Trophoblast cell (in vitro differentiated cells and primary cell): ENCODE measurements around the gene FHIT.

Experiments used
- DNase-seq, 2 donors: peaks; one replicate each; pipeline ENCODE4 v3.0.0-alpha.2; 2016
- H2AFZ ChIP-seq: 2 replicates; pipeline ENCODE4 v1.6.1; 2013; ENCODE audit warnings: low read length, moderate library complexity, mild to moderate bottlenecking; ENCODE audit not compliant: insufficient read depth, poor library complexity
- H2AK5ac ChIP-seq: 2 replicates; pipeline ENCODE4 v1.6.1; 2013; ENCODE audit warnings: mild to moderate bottlenecking, low read length
- H2BK120ac ChIP-seq: 2 replicates; pipeline ENCODE4 v1.6.1; 2013; ENCODE audit warnings: low read length, mild to moderate bottlenecking, moderate library complexity; ENCODE audit not compliant: insufficient read depth, poor library complexity
- H2BK12ac ChIP-seq: 2 replicates; pipeline ENCODE4 v1.6.1; 2013; ENCODE audit warnings: mild to moderate bottlenecking, low read length, moderate library complexity
- H2BK5ac ChIP-seq: 2 replicates; pipeline ENCODE4 v1.6.1; 2013; ENCODE audit warnings: low read length, low read depth, moderate library complexity, mild to moderate bottlenecking; ENCODE audit not compliant: poor library complexity
- H3K14ac ChIP-seq: 2 replicates; pipeline ENCODE4 v1.6.1; 2013; ENCODE audit warnings: mild to moderate bottlenecking, low read length
- H3K18ac ChIP-seq: 2 replicates; pipeline ENCODE4 v1.6.1; 2013; ENCODE audit warnings: mild to moderate bottlenecking, low read length
- H3K23ac ChIP-seq: 2 replicates; pipeline ENCODE4 v1.6.1; 2013; ENCODE audit warnings: low read length
- H3K27ac ChIP-seq: 2 replicates; pipeline ENCODE4 v1.5.1; 2013; ENCODE audit warnings: low read depth, mild to moderate bottlenecking, inconsistent platforms, low read length, moderate library complexity
- H3K27me3 ChIP-seq: 2 replicates; pipeline ENCODE4 v1.6.1; 2013; ENCODE audit warnings: inconsistent platforms, mild to moderate bottlenecking, low read length, moderate library complexity; ENCODE audit not compliant: insufficient read depth
- H3K36me3 ChIP-seq, 2 experiments: 1 replicate in 1 of 2; 2 replicates in 1 of 2; pipeline ENCODE4 v1.6.1; 2013; ENCODE audit warnings: low read length in 2 of 2, mild to moderate bottlenecking in 2 of 2, moderate library complexity in 1 of 2; ENCODE audit not compliant: insufficient read depth in 2 of 2, control insufficient read depth in 1 of 2
- H3K4ac ChIP-seq: 2 replicates; pipeline ENCODE4 v1.6.1; 2013; ENCODE audit warnings: low read depth, mild to moderate bottlenecking, low read length, moderate library complexity
- H3K4me1 ChIP-seq, 2 experiments: 1 replicate in 1 of 2; 2 replicates in 1 of 2; pipeline ENCODE4 v1.6.1; 2013; ENCODE audit warnings: low read length in 2 of 2, mild to moderate bottlenecking in 2 of 2, moderate library complexity in 1 of 2; ENCODE audit not compliant: insufficient read depth in 2 of 2, control insufficient read depth in 1 of 2
- H3K4me2 ChIP-seq: 2 replicates; pipeline ENCODE4 v1.6.1; 2013; ENCODE audit warnings: inconsistent platforms, mild to moderate bottlenecking, low read length, moderate library complexity
- H3K4me3 ChIP-seq: 2 replicates; pipeline ENCODE4 v1.5.1; 2013; ENCODE audit warnings: mild to moderate bottlenecking, low read depth, low read length, inconsistent platforms
- H3K79me1 ChIP-seq: one replicate; pipeline ENCODE4 v1.6.1; 2013; ENCODE audit warnings: low read length
- H3K79me2 ChIP-seq: 2 replicates; pipeline ENCODE4 v1.6.1; 2013; ENCODE audit warnings: low read length, mild to moderate bottlenecking; ENCODE audit not compliant: control insufficient read depth, insufficient read depth, poor library complexity
- H3K9ac ChIP-seq: 2 replicates; pipeline ENCODE4 v1.6.1; 2013; ENCODE audit warnings: mild to moderate bottlenecking, low read length
- H3K9me3 ChIP-seq: 2 replicates; pipeline ENCODE4 v1.6.1; 2013; ENCODE audit warnings: low read depth, mild to moderate bottlenecking, control low read depth, inconsistent platforms, low read length; ENCODE audit not compliant: insufficient read depth
- H4K12ac ChIP-seq: 2 replicates; pipeline ENCODE4 v1.6.1; 2013; ENCODE audit warnings: low read depth, mild to moderate bottlenecking, low read length, moderate library complexity
- H4K8ac ChIP-seq: 2 replicates; pipeline ENCODE4 v1.6.1; 2013; ENCODE audit warnings: low read depth, mild to moderate bottlenecking, low read length, moderate library complexity
- H4K91ac ChIP-seq: one replicate; pipeline ENCODE4 v1.6.1; 2013; ENCODE audit warnings: low read depth, mild to moderate bottlenecking, low read length, moderate library complexity
- WGBS: extraction: QIAGEN DNeasy Blood & Tissue Kit; methylation state at CpG from one replicate; pipeline ENCODE4 v1.1.7; 2013; ENCODE audit warnings: missing lambda C conversion rate; ENCODE audit not compliant: insufficient read length, insufficient coverage; ENCODE audit errors: extremely low coverage; 5-methylcytosine and 5-hydroxymethylcytosine counted together

Gene FHIT

DNA sequence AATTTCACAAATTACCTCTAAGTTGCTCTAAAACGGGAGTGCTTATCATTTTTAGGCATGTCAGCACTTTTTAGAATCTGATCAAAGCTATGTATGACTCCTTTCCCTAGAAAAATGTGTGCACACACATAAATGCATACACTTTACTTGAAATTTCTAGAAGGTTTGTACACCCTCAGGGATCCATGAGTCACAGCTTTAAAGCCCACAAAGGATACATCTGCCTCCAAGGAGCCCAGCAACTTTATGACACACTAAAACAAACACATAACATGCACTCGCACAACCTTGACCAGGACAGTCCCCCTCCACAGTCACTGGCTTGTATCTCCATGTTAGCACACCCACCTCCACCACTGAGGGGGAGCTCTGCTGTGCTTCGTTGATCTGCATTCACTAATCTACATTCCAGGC is 1479.5 kb downstream of the FHIT start:
- H2BK5ac ChIP-seq: no peak overlapping the region
- peak; percentile 75 to 91 for DNase-seq
- no peak overlapping the region for H3K9ac ChIP-seq
- no peak overlapping the region for H2BK12ac ChIP-seq
- no peaks in the 10 kb centered on the region for H3K79me1 ChIP-seq
- peaks cover 1% of the 10 kb centered on the region for H3K9me3 ChIP-seq
- no peak overlapping the region for H2AK5ac ChIP-seq
- H3K14ac ChIP-seq: no peak overlapping the region
- no peak overlapping the region for H4K91ac ChIP-seq
- H3K4me3 ChIP-seq: no peak overlapping the region
- no peak overlapping the region for H3K27ac ChIP-seq
- no peak overlapping the region for H3K23ac ChIP-seq
- peaks cover 4 to 9% of the 10 kb centered on the region in 2 experiments for H3K4me1 ChIP-seq
- H4K8ac ChIP-seq: no peak overlapping the region
- no peak overlapping the region for H3K4ac ChIP-seq
- no CpG with 5 or more reads among the region's 3 CpGs for WGBS
- H2AFZ ChIP-seq: no peak overlapping the region
- H3K27me3 ChIP-seq: no peaks in the 10 kb centered on the region
- H3K4me2 ChIP-seq: no peak overlapping the region
- H3K79me2 ChIP-seq: no peaks in the 10 kb centered on the region
- no peak overlapping the region for H3K18ac ChIP-seq
- H4K12ac ChIP-seq: no peak overlapping the region
- H2BK120ac ChIP-seq: no peak overlapping the region
- no peaks in the 10 kb centered on the region for H3K36me3 ChIP-seq

DNA sequence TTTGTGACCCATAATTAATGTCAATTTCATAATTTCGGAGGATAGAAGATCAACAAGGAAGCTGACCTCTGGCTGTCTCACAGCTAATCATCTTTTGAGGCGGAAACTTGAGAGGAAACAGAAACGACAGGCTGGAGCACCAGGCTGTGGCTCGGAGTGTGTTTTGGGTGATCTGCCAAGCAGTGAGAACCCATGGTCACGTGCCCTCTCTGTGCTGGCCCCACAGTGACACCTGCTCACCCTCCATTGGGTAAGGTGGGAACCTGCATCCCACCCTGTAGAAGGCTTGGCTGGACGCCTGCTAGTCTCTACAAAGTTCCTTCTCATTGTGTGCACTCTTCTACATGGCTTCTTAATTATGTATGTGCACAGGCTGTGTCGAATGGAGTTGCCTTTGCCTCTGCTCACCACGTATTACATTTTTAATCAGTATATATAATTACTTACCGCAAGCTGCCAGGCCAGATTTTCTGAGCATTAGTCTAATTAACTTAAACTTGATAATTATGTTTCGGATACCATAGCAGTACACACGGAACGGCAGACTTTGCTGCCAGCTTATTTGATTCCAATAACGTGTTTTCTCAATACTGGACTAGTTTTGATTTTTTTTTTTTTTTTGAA is 1482.0 kb downstream of the FHIT start:
- Histone ChIP-seq H2AFZ (no peak overlapping the region), H2AK5ac (no peak overlapping the region), H3K4ac (no peak overlapping the region), H3K23ac (no peak overlapping the region), H3K18ac (no peak overlapping the region), H3K27me3 (no peaks in the 10 kb centered on the region), H2BK12ac (no peak overlapping the region), H3K79me1 (no peaks in the 10 kb centered on the region), H3K4me3 (no peak overlapping the region), H4K91ac (no peak overlapping the region), H2BK5ac (no peak overlapping the region), H2BK120ac (no peak overlapping the region), H3K4me1 (peaks cover 0 to 3% of the 10 kb centered on the region in 2 experiments), H3K36me3 (no peaks in the 10 kb centered on the region), H3K4me2 (no peak overlapping the region), H3K9ac (no peak overlapping the region), H3K27ac (no peak overlapping the region), H3K9me3 (peaks cover 1% of the 10 kb centered on the region), H4K12ac (no peak overlapping the region), H4K8ac (no peak overlapping the region), H3K79me2 (no peaks in the 10 kb centered on the region), H3K14ac (no peak overlapping the region)
- DNase-seq: no peak
- no CpG with 5 or more reads among the region's 13 CpGs for WGBS

DNA sequence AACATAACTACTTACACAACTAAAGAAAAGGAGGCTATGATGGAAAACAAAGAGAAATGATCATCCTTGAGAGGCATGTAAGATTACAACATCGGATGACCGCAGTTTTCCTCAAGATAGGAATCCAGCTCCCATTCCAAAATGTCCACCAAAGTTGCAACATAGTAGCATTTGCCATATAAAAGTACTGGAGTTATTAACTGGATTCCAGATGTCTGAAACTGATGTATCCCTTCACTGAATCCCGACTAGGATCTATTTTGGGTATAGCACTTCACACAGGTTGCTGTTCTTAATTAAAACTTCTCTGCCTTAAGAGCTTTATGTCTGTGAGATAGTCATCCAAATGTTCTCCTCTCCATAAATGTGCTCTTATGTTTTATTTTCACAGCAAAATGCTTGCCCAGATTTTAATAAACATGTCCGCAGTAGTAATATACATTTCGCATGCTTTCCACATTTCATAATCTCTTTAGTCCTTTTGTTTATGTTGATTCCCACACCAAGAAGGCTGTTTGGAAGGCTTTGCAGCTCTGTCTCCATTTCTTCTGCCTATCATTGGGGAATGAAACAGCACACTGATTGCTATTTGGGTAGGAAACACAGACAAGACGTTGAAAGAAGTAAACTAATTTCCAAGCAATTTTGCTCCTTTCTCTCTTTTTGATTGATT is 1484.9 kb downstream of the FHIT start:
- no peak overlapping the region for H4K8ac ChIP-seq
- no peak overlapping the region for H2BK120ac ChIP-seq
- no peak overlapping the region for H3K23ac ChIP-seq
- H4K12ac ChIP-seq: no peak overlapping the region
- H2AFZ ChIP-seq: no peak overlapping the region
- no peak overlapping the region for H2AK5ac ChIP-seq
- H3K9me3 ChIP-seq: no peaks in the 10 kb centered on the region
- H3K4me1 ChIP-seq: no peaks in the 10 kb centered on the region
- DNase-seq: peak; percentile 54 to 88
- no peak overlapping the region for H3K4me3 ChIP-seq
- H3K4me2 ChIP-seq: no peak overlapping the region
- H3K4ac ChIP-seq: no peak overlapping the region
- no peak overlapping the region for H3K27ac ChIP-seq
- no peak overlapping the region for H3K18ac ChIP-seq
- H3K79me2 ChIP-seq: no peaks in the 10 kb centered on the region
- no peak overlapping the region for H2BK5ac ChIP-seq
- no peaks in the 10 kb centered on the region for H3K79me1 ChIP-seq
- H4K91ac ChIP-seq: no peak overlapping the region
- H2BK12ac ChIP-seq: no peak overlapping the region
- H3K9ac ChIP-seq: no peak overlapping the region
- H3K27me3 ChIP-seq: no peaks in the 10 kb centered on the region
- H3K14ac ChIP-seq: no peak overlapping the region
- no peaks in the 10 kb centered on the region for H3K36me3 ChIP-seq
- no CpG with 5 or more reads among the region's 6 CpGs for WGBS

DNA sequence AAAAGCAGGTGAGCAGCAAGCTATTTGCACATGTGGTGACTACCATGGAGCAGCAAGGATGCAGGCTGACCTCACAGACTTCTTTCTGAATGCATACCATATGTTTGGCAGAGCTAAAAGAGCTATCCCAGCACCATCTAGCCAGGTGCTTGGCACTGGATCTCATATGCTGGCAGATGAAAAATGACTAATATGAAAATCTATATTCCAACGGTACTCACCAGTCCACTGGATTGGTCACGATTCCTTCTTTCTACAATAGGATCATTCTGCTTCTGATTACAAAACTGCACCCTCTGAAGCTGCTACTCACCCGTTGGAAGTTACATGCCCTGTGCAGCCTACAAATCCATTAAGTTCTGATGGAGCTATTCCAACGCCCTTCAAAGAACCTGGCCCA is 1487.1 kb downstream of the FHIT start:
- Histone ChIP-seq H2BK5ac (no peak overlapping the region), H2AFZ (no peak overlapping the region), H4K12ac (no peak overlapping the region), H3K9me3 (no peaks in the 10 kb centered on the region), H3K4ac (no peak overlapping the region), H3K9ac (no peak overlapping the region), H3K23ac (no peak overlapping the region), H3K4me2 (no peak overlapping the region), H3K4me1 (no peaks in the 10 kb centered on the region), H3K18ac (no peak overlapping the region), H2AK5ac (no peak overlapping the region), H3K36me3 (no peaks in the 10 kb centered on the region), H3K27ac (no peak overlapping the region), H2BK12ac (no peak overlapping the region), H3K4me3 (no peak overlapping the region), H2BK120ac (no peak overlapping the region), H3K27me3 (no peaks in the 10 kb centered on the region), H3K14ac (no peak overlapping the region), H4K8ac (no peak overlapping the region), H3K79me2 (no peaks in the 10 kb centered on the region), H4K91ac (no peak overlapping the region), H3K79me1 (no peaks in the 10 kb centered on the region)
- WGBS: no CpG with 5 or more reads among the region's 4 CpGs
- DNase-seq: no peak
